ENCODE results near the gene ADRA2B.

ADRA2B gene

GRCh38 chr2:96138179-96139145 is 22.1 kb upstream of the ADRA2B start, which contains the start of gene ASTL:
TSS of gene ASTL (minus strand) at chr2:96138502. CDS start at chr2:96138436, 66 bp downstream.
- in situ Hi-C loops (cut with HindIII; ENCODE audit: low sequenced_read_pairs), result no loop called here

DNA sequence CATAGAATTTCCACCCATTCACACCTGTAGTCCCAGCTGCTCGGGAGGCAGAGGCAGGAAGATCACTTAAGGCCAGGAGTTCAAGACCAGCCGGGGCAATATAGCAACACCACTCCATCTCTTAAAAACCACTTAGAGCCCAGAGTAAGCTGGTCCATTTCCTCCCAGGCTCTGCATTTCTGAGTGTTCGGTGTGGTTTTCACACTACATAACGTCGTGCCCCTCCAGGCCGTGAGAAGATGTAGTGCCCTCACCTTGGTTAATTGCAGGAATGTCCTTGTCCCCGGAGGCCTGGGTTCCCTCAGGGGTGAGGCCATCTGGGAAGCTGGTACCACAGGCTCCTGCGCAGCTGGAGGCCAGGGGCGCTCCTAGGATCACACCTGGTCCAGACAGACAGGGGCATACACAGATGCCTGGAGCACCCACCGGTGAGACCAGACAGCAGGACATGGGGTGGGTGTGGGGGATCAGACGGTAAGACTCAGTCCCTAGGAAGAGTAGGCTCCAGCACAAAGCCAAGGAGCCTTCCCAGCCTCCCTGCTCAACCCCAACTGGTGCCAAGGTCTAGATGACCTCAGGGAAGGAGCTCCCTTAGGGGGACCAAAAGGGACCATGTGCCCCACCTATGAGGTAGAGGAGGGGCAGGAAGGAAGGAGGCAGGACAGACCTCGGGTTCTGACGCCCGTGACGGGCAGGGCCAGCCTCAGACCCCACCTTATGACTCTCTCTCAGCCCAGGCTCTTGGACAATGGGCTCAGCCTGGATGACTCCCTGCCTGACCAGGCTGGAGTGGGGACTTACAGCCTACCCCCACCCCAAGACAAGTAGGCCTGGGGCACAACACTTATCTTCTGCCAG is 21.2 kb upstream of the ADRA2B start:
- in situ Hi-C loops (cut with HindIII; ENCODE audit: low sequenced_read_pairs), result no loop called here

GRCh38 chr2:96136129-96136720 is 19.9 kb upstream of the ADRA2B start:
- in situ Hi-C loops (cut with HindIII; ENCODE audit: low sequenced_read_pairs), result no loop called here

GRCh38 chr2:96135621-96136020 is 19.2 kb upstream of the ADRA2B start:
- in situ Hi-C loops (cut with HindIII; ENCODE audit: low sequenced_read_pairs), result no loop called here

- in situ Hi-C loops (cut with HindIII; ENCODE audit: low sequenced_read_pairs), result no loop called here
These were observed 18.8 kb upstream of the ADRA2B start for GRCh38 chr2:96135171-96135570.

DNA sequence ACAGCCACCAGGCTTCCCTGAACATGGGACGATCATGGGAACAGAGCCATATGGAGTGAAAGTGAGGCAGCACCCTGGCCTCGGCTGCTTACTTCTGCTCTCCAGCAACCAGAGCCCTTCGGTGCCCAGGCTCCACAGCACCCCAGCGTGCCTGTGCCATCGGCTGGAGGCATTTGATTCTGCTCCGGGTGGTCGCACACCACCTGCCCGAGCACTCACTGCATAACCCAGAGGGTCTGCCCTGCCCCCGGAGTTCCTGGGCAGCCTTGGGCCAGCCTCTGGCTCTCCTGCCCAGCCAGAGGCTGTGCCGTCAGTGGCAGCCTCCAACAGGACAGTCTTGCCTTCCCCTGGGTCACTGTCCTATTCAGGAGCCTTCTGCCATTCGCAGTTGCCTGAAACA is 18.1 kb upstream of the ADRA2B start:
- in situ Hi-C loops (cut with HindIII; ENCODE audit: low sequenced_read_pairs), result no loop called here

GRCh38 chr2:96131813-96132745 is 15.7 kb upstream of the ADRA2B start:
- in situ Hi-C loops (cut with HindIII; ENCODE audit: low sequenced_read_pairs), result no loop called here

DNA sequence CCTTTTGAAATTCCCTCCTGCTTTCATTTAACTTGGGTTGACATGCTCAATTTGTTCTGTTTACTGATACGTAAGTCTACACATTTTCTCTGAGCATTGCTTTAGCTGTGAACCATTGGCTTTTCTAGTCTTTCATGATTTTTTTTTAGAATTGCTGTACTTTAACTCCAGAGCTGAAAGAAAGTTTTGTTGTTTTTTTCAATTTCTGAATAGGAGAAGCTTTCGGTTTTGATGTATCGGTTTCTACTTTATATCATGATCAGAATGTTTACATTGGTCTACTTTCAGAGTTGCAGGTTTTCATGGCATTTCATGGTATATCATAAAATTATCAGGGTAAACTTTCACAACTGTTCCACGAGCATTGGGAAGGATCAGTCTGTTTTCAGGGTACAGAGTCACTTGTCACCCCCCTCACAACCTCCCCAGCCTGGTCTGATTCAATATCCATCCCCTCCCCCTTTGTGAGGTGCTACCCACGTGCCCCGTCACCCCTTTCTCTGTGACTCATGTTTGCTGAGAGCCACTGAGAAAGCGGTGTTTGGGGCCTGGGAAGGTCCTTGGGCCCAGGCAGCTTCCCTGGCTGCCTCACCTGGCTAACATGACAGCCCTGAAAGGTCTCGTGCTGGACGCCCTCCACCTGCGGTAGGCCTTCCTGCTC is 14.9 kb upstream of the ADRA2B start:
- in situ Hi-C loops (cut with HindIII; ENCODE audit: low sequenced_read_pairs), result no loop called here

- in situ Hi-C loops (cut with HindIII; ENCODE audit: low sequenced_read_pairs), result no loop called here
These were observed 14.1 kb upstream of the ADRA2B start for GRCh38 chr2:96130483-96130882.

DNA sequence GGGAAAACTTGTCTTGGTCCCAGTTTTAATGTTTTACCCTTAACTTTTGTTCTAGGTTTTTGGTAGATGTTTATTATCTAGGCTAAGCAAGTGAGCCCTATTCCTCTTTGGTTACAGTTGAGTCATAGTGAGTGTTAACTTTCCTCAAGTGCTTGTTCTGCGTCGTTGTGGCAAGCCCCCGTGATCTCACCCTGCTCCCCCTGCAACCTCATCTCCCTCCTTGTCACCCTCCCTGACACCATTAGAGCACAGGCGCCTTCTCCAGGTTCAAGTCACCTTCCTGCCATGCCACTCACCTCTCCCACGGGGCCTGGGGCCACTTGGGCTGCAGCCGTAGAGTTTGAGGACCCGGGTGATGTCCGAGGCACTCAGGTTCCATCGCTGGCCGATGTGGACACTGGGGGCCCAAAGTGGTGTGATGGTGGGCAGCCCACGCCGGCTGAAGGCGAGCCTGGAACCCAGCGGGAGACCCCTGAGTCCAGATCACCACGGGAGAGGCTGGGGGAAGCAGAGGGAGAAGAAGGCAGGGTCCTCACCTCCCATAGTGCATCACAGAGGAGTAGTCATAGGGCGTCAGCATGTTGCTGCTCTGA is 13.3 kb upstream of the ADRA2B start:
- in situ Hi-C loops (cut with HindIII; ENCODE audit: low sequenced_read_pairs), result no loop called here

- in situ Hi-C loops (cut with HindIII; ENCODE audit: low sequenced_read_pairs), result no loop called here
These were observed 12.1 kb upstream of the ADRA2B start for GRCh38 chr2:96128456-96128855.

DNA sequence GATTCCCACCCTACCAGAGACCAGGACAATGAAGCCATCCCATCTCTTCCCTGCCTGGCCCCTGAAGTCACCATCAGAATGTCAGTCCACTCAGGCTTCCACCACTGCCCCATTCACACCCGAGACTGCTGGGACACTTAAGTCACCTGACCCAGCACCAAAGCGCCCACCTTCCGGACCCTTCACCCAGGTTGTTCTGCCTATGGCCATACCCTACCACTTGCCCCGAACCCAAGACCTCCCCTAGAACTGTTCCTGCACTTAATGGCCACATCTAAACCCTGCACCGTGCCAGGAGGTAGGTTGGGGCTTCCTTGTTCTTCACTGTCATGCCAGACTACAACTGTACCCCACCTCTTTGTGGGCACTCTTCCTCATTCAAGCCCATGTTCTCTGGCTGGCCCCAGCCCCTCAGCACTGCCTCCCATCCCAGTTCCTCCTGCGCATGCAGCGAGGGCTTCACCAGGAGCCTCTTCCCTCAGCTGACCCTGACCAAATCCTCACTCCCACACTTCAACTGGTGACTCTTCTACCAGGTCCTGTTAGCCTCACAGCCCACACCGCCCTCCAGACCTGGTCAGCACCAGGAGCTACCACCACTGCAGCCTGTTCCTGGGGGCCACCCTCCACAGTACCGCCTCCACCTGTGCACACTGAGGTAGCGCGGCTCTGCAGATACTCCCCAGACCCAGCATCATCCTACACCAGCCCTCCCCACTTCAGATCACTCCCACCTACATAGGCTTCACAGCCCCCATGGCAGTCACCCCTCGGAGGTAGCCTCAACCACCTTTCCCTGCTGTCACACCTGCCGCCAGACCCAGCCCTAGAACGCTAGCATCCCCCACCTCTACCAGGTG is 8.3 kb upstream of the ADRA2B start:
- in situ Hi-C loops (cut with HindIII; ENCODE audit: low sequenced_read_pairs), result no loop called here

- in situ Hi-C loops (cut with HindIII; ENCODE audit: low sequenced_read_pairs), result no loop called here
These were observed 7.6 kb upstream of the ADRA2B start for GRCh38 chr2:96123936-96124335.

DNA sequence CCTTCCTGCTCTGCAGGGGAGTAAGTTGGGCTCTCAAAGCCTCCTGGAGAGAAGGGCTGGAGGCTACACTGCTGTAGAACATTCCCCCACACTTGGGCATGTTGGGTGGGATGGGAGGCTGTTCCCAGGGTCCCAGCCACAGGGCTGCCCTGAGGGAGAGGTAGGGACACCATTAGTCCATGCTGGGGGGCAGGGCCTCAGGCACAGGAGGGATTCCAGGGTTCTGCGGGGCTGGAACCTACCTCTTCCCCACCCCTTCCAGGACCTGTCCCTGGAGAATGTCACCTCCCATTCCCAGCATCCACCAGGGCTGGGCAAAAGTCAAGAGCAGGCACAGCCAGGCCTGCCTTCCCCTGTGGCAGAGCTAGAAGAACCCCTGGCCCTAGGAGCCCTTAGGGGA is 6.9 kb upstream of the ADRA2B start:
- in situ Hi-C loops (cut with HindIII; ENCODE audit: low sequenced_read_pairs), result no loop called here

GRCh38 chr2:96122391-96122790 is 6.0 kb upstream of the ADRA2B start:
- in situ Hi-C loops (cut with HindIII; ENCODE audit: low sequenced_read_pairs), result no loop called here

DNA sequence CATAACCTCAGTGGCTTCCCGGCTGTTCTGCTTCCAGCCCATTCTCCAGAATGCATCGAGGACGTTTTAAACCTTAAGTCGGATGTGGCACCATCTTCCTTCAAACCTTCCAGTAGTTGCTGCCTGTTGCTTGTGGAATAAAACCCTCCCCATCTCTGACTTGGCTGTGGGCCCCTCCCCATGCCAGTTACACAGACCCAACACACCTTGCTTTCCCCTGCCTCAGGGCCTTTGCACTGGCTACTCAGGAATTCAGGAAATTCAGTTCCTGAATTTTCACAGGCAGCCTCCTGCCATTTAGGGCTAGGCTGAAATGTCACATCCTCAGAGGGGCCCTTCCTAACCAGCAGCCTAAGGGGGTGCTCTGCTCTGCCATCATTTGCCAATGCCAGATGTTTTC is 5.0 kb upstream of the ADRA2B start:
- in situ Hi-C loops (cut with HindIII; ENCODE audit: low sequenced_read_pairs), result no loop called here

DNA sequence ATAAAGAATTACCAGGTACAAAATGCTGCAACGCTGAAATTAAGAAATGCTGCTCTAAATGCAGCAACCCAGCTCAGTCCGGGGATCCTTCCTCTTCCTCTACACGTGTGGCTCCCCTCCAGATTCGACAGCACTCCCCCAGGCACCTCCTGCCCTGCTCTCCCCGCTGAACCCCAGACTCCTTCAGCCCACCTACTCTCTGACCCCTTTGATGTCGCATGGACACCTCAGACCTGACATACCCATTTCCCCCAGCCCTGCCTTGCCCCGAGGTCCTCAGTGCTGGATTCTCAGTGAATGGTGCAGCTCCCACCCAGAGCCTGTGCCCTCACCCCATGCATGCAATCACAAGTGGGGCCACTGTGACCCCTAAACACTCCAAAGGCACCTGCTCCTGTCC is 4.6 kb upstream of the ADRA2B start:
- in situ Hi-C loops (cut with HindIII; ENCODE audit: low sequenced_read_pairs), result no loop called here

DNA sequence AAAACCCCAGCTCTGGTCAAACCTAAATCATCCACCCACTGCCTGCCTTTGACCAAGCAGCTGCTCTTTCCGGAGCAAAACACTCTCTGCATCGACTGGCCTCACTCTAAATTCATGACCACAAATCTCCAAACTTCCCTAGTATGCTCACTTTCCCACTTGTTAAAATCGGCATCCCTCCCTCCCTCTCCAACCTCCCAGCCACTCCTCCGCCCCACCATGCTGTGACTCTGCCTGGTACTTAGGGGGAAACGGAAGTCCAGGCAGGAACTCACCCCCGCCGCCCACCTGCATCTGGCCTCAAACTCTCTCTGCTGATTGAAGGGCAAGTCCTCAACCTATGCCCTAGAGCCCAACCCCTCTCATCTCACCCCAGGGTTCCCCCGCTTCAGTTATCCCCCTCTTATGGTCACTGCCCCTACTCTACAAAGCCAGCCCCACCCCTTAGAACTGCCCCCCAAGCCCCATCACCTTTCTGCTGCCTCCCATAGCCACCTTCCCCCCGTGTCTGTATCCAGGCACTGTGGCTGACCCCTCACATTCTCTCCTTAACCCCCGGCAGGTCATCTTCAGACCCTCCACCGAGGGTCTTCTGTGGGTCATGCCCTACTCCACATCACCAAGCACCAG is 3.8 kb upstream of the ADRA2B start:
- in situ Hi-C loops (cut with HindIII; ENCODE audit: low sequenced_read_pairs), result no loop called here

Data from DLD1 (cell line).